GM19467 (cell line): ENCODE results near the gene TNFRSF6B.
"Not testable (repeated sequence)": the region's sequence is repeated elsewhere in the genome, so short reads cannot be mapped to it uniquely, and the experiment has no call there.

Source experiments
- ATAC-seq: cut with Tn5 transposase; IDR thresholded peaks from one replicate; pipeline ENCODE4 v1.9.1; 2021; ENCODE audit warnings: mild to moderate bottlenecking, moderate library complexity; ENCODE audit not compliant: unreplicated experiment

The TNFRSF6B gene, protein sequence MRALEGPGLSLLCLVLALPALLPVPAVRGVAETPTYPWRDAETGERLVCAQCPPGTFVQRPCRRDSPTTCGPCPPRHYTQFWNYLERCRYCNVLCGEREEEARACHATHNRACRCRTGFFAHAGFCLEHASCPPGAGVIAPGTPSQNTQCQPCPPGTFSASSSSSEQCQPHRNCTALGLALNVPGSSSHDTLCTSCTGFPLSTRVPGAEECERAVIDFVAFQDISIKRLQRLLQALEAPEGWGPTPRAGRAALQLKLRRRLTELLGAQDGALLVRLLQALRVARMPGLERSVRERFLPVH

DNA sequence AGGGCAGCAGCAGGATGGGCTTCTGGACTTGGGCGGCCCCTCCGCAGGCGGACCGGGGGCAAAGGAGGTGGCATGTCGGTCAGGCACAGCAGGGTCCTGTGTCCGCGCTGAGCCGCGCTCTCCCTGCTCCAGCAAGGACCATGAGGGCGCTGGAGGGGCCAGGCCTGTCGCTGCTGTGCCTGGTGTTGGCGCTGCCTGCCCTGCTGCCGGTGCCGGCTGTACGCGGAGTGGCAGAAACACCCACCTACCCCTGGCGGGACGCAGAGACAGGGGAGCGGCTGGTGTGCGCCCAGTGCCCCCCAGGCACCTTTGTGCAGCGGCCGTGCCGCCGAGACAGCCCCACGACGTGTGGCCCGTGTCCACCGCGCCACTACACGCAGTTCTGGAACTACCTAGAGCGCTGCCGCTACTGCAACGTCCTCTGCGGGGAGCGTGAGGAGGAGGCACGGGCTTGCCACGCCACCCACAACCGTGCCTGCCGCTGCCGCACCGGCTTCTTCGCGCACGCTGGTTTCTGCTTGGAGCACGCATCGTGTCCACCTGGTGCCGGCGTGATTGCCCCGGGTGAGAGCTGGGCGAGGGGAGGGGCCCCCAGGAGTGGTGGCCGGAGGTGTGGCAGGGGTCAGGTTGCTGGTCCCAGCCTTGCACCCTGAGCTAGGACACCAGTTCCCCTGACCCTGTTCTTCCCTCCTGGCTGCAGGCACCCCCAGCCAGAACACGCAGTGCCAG is at the start of gene TNFRSF6B:
Gene TNFRSF6B (plus strand): TSS at position 25 of the 729 bp plus-strand sequence. CDS start 116 bp downstream, at position 141.
- ATAC-seq = no peak

- ATAC-seq = no peak
These were observed 48.3 kb upstream of the TNFRSF6B start for GRCh38 chr20:63648190-63648589.

DNA sequence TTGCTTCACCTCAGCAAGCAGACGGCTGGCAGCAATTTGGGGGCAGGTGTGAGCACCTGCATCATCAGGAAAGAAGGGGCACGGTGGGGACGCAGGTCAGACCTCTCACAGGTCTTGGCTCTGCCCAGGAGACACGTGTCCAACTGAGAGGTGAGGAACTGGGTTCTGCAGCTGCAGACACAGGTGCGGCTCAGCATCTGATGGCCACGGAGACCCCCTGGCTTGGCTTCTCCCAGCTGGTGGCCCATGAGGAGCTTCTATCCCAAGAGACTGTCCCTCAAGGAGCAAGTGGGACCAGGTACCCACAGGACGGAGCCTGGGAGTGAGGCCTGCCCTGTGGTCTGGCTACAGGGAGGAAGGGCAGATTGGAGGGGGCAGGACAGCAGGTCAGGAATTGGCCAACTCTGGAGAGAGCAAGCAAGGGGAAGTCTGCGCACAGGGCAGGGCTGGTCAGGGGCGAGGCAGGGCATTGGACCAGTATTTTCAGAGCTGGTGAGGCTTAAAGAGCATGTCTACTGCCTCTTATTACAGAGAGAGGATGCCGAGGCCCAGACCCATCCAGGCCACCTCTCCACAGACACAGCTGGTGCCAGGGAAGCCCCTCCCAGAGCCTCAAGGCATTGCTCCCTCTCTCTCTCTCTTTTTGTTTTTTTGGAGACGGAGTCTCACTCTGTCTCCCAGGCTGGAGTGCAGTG is 47.4 kb upstream of the TNFRSF6B start:
- ATAC-seq = no peak

DNA sequence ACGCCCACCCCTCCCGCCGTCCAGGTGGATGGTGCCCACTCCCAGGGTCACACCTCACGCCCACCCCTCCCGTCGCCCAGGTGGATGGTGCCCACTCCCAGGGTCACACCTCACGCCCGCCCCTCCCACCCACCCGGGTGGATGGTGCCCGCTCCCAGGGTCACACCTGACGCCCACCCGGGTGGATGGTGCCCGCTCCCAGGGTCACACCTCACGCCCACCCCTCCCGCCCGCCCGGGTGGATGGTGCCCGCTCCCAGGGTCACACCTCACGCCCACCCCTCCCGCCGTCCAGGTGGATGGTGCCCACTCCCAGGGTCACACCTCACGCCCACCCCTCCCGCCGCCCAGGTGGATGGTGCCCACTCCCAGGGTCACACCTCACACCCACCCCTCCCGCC is 46.0 kb upstream of the TNFRSF6B start:
- ATAC-seq = not testable (repeated sequence)

DNA sequence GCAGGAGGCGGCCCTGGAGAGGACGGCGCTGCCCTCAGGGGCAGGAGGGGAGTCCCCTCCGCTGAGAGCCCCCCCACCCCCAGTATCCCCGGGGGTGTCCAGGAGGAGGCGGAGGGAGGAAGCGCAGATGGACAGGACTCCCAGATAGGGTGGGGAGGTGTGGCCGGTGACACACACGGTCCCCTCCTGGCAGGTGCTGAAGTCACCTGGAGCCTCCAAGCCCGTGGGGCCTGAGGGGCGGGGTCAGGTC is 44.6 kb upstream of the TNFRSF6B start:
- ATAC-seq = no peak

DNA sequence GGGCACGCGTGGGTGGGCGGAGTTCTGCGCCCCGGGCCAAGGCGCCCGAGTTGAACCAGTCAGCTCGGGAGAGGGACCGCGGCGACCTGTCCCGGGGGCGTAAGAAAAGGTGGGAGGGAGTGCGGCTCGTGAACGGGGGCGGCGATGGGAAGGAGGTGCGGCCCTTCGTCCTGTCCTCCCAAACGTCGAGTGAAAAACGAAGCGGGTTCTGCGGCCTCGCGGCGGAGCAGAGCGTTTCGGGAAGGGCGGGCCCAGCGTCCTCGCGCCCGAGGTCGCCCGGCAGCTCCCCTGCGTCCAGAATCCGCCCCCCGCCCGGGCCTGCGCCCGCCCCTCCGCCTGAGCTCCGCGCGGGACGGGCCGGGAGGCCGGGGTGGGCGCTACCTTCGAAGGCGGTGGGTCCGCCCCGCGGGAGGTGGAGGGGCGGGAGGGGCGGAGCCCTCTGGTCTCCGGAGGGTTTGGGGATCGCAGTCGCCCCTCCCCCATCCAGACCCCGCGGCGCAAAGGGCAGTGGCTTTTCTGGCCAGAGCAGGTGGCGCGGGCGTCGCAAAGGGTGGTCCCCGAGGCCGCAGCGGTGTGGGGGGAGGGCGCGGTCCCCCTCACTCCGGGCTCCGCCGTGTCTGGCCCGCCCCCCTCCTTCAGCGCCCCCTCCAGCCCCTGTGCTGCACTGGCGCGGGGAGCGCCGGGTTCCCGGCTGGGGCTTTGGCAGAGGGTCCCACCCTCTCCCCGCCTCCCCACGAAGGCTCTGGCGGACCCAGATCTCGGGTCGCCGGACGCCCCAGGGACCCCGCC is 44.1 kb upstream of the TNFRSF6B start:
- no peak for ATAC-seq

- no peak for ATAC-seq
These were observed 43.1 kb upstream of the TNFRSF6B start, which contains the start of gene STMN3 for GRCh38 chr20:63653041-63653973. Gene STMN3 (minus strand): TSS chr20:63653424. CDS start chr20:63653345, 79 bp downstream.

DNA sequence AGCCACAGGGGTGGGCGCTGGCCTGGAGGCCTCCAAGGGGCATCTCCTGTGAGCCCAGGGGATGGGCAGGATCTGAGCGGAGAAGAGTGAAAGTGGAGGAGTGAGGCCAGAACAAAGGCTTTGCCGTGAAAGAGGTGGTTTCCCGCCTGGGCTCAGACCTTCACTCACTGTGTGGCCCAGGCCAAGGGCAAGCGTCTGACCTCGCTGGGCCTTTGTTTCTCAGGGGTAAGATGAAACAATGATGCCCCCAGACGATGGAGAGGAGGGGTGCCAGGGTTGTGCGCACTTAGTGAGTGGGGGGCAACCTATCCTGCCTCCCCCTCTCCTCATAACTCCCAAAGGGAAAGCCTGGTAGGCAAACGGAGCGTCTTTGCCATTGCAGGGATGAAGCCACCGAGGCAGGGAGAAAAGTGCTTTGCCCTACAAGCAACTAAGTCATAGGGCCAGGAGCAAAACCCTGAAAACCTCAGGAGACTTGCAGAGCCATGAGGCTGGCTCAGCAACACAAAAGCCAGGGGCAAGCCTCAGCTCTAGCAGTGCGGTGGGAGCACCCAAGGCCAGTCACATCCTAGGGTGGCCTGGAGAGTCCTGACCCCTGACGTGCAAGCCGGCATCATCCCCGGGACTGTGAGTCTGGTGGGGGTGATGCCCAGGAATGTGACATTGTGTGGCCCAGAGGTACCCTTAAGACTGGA is 42.3 kb upstream of the TNFRSF6B start:
- no peak for ATAC-seq

- no peak for ATAC-seq
These were observed 41.2 kb upstream of the TNFRSF6B start for GRCh38 chr20:63655249-63655648.

- ATAC-seq = no peak
These were observed 40.0 kb upstream of the TNFRSF6B start for GRCh38 chr20:63656451-63656850.

GRCh38 chr20:63657260-63657936 is 39.1 kb upstream of the TNFRSF6B start:
- ATAC-seq = no peak

DNA sequence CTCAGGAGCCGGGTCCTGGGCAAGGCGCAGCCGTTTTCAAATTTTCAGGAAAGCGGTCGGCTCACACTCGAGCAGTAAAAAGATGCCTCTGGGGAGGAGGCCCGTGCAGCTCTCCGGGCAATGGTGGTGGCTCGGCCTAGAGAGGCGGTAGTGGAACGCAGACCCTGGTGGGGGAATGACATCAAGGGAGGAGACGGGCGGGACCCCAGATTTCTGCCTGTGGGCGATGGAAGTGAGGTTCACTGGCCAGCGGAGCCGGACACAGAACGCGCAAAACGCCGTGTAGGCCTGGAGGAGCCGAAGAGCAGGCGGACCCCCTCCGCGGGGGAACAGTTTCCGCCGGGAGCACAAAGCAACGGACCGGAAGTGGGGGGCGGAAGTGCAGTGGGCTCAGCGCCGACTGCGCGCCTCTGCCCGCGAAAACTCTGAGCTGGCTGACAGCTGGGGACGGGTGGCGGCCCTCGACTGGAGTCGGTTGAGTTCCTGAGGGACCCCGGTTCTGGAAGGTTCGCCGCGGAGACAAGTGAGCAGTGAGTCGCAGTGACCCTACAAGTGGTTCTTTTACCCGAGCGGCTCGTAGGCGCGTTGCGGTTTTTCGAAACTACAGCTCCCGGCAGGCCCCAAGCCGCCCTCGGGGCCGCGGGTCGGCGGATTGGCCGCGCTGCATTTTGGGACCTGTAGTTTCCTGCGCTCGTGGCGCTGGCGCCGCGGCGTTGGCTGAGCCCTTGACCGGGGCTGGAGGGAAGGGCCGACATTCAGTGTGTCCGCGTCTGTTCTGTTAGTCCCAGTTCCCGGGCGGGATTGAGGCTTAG is 38.3 kb upstream of the TNFRSF6B start, which contains the start of gene RTEL1:
Gene RTEL1 (plus strand): TSS at position 376 of the 812 bp plus-strand sequence. CDS start 1,091 bp downstream, outside the sequence.
- ATAC-seq = peak; percentile 79

DNA sequence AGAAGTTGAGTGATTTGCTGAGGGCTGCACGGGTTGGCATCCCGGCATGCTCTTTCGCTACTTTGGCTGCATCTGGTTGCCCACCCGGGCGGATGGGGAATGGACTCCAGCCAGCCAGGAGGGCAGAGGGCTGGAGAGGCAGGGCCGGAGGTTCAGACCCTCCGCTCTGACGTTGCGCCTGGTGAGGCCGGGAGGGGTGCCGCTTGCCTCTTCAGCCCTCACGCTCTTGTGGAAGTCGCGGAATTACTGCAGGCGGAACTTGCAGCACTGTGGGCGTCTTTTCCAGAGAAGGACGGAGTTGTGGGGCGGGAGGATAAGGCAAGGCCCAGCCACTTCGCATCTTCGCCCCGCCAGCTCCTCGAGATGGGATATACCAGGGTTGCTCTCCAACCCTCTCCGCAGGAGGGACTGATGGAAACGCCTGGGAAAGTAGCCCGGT is 37.7 kb upstream of the TNFRSF6B start:
- ATAC-seq = peak; percentile 23

DNA sequence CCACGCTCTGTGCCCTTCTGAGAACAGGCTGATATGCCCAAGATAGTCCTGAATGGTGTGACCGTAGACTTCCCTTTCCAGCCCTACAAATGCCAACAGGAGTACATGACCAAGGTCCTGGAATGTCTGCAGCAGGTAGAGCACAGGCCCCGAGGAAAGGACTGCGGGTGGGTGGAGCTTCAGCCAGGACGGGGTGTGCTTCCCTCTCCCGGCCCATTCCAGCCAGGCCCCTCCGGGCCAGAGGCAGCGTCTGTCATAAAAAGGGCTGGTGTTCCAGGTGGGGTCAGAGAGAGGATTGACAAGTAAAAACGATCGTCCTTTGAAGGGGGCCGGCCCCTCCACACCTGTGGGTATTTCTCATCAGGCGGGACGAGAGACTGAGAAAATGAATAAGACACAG is 37.1 kb upstream of the TNFRSF6B start:
- no peak for ATAC-seq

DNA sequence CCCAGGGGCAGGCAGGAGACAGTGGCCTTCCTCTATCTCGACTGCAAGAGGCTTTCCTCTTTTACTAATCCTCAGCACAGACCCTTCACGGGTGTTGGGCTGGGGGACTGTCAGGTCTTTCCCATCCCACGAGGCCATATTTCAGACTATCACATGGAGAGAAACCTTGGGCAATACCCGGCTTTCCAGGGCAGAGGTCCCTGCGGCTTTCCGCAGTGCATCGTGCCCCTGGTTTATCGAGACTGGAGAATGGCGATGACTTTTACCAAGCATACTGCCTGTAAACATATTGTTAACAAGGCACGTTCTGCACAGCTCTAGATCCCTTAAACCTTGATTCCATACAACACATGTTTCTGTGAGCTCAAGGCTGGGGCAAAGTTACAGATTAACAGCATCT is 36.3 kb upstream of the TNFRSF6B start:
- not testable (repeated sequence) for ATAC-seq

GRCh38 chr20:63660622-63661021 is 35.8 kb upstream of the TNFRSF6B start:
- no peak for ATAC-seq

GRCh38 chr20:63661108-63661507 is 35.3 kb upstream of the TNFRSF6B start:
- no peak for ATAC-seq
